ENCODE measurements around the gene MOSPD3. TPM values are rescaled to one million over a fixed set of nuclear protein-coding genes. Genes with fewer than 3 reads are reported as not detected.

MOSPD3 gene
- total RNA-seq, 4 donors from 2014 or later: 6.6 to 16.8 (median 12.0) TPM

DNA sequence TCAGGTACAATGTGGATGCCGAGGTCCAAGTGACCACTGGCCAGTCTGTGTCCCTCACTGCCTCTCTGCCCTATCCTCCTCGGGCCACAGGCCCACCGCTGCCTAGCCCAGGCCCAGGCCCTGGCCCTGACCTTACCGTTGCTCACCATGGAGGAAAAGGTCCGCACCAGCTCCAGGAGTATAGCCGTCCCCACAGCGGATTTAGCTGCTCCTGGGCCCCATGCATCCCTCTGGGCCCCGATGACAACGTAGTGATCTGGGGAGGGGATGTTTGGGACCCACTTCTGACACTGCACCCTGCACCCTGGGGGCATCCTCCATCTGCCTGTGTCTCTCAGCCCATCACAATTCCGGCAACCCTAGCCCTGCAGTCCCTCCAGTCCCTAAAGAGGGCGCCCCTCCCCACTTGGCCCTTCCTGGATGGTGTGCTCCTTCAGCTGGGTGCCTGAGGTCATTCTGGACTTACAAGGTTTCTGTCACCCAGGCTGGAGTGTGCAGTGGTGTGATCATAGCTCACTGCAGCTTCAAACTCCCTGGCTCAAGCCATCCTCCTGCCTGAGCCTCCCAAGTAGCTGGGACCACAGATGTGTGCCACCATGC, 16.9 kb downstream of the MOSPD3 start:
- TF ChIP-seq EP300 (IDR thresholded peaks at IDR 0.05) (no peak), CTCF (IDR thresholded peaks at IDR 0.05) (peak in 1 of 3 experiments; percentile 4)
- 80% methylated on average over 11 of the region's 11 CpGs for WGBS
- intact Hi-C loops (cut with DNase I): no loop called here
- Histone ChIP-seq H3K27ac (replicated peaks in 1 of 4) (no peak overlapping the region), H3K9me3 (no peaks in the 10 kb centered on the region), H3K27me3 (peaks cover 0 to 47% (median 18%) of the 10 kb centered on the region in 4 donors), H3K36me3 (no peaks in the 10 kb centered on the region), H3K4me1 (peaks cover 15 to 28% (median 25%) of the 10 kb centered on the region in 4 donors), H3K4me3 (no peak overlapping the region)
- no peak for DNase-seq (ENCODE audit: extremely low spot score)

GRCh38 chr7:100630066-100630465, 17.7 kb downstream of the MOSPD3 start:
- TF ChIP-seq CTCF (IDR thresholded peaks at IDR 0.05) (no peak), POLR2A (IDR thresholded peaks at IDR 0.05; ENCODE audit: low read depth) (no peak), POLR2AphosphoS5 (IDR thresholded peaks at IDR 0.05) (no peak), EP300 (IDR thresholded peaks at IDR 0.05) (no peak)
- no peaks in the 10 kb centered on the region for H3K9me3 ChIP-seq
- no peak for DNase-seq (ENCODE audit: extremely low spot score)
- peaks cover 15 to 28% (median 25%) of the 10 kb centered on the region in 4 donors for H3K4me1 ChIP-seq
- peaks cover 0 to 51% (median 18%) of the 10 kb centered on the region in 4 donors for H3K27me3 ChIP-seq
- no peak overlapping the region for H3K27ac ChIP-seq (replicated peaks in 1 of 4)
- 91% methylated on average over 4 of the region's 4 CpGs for WGBS
- H3K4me3 ChIP-seq: no peak overlapping the region
- H3K36me3 ChIP-seq: no peaks in the 10 kb centered on the region
- intact Hi-C loops (cut with DNase I): no loop called here

- WGBS: 3% methylated on average over 25 of the region's 72 CpGs
- no peak overlapping the region for H3K27ac ChIP-seq (replicated peaks in 1 of 4)
- TF ChIP-seq CTCF (IDR thresholded peaks at IDR 0.05): peak; percentile 28 to 45 (median 30)
- no peak for TF ChIP-seq EP300 (IDR thresholded peaks at IDR 0.05)
- intact Hi-C loops (cut with DNase I): no loop called here
- H3K36me3 ChIP-seq: no peaks in the 10 kb centered on the region
- no peak for DNase-seq (ENCODE audit: extremely low spot score)
- no peaks in the 10 kb centered on the region for H3K9me3 ChIP-seq
- peaks cover 0 to 66% (median 18%) of the 10 kb centered on the region in 4 donors for H3K27me3 ChIP-seq
- H3K4me3 ChIP-seq: peak overlapping the region; percentile 50 to 66 (median 52)
- peaks cover 8 to 14% (median 13%) of the 10 kb centered on the region in 4 donors for H3K4me1 ChIP-seq
Observed at GRCh38 chr7:100632951-100633717, 20.8 kb downstream of the MOSPD3 start.

GRCh38 chr7:100639995-100640516, 27.7 kb downstream of the MOSPD3 start:
- Histone ChIP-seq H3K9me3 (no peaks in the 10 kb centered on the region), H3K27me3 (peaks cover 0 to 65% (median 3%) of the 10 kb centered on the region in 4 donors), H3K4me1 (no peaks in the 10 kb centered on the region), H3K4me3 (no peak overlapping the region), H3K36me3 (no peaks in the 10 kb centered on the region), H3K27ac (replicated peaks in 1 of 4) (no peak overlapping the region)
- no peak for DNase-seq (ENCODE audit: extremely low spot score)
- TF ChIP-seq EP300 (IDR thresholded peaks at IDR 0.05) (no peak), CTCF (IDR thresholded peaks at IDR 0.05) (no peak), POLR2A (IDR thresholded peaks at IDR 0.05; ENCODE audit: low read depth) (no peak)
- WGBS: 80% methylated on average over 17 of the region's 17 CpGs
- intact Hi-C loops (cut with DNase I): no loop called here

All from esophagus muscularis mucosa (tissue), 4 donors.